Right lung (tissue), 5 donors: ENCODE results near the gene TMEM201. TPM values are rescaled to one million over a fixed set of nuclear protein-coding genes. Genes with fewer than 3 reads are reported as not detected.
A peak's percentile ranks its signal among the peaks of the same experiment; 100 is the strongest.

Experiments
- DNase-seq, 2 donors: peaks; one replicate each; pipeline ENCODE4 v3.0.0-alpha.2; 2013
- polyA plus RNA-seq, 5 donors: library from polyadenylated mRNA; unstranded; fragments of 120-200 nt; gene quantifications; one replicate each; pipeline versions ENCODE4 v1.2.1 to v1.2.3, GENCODE V29; 2013; ENCODE audit warnings: inconsistent platforms in 1 of 5, low replicate concordance in 1 of 5; ENCODE audit not compliant: insufficient read length in 5 of 5, insufficient read depth in 1 of 5

TMEM201 gene
- polyA plus RNA-seq, 5 donors = 10.1 to 21.3 (median 16.6) TPM

DNA sequence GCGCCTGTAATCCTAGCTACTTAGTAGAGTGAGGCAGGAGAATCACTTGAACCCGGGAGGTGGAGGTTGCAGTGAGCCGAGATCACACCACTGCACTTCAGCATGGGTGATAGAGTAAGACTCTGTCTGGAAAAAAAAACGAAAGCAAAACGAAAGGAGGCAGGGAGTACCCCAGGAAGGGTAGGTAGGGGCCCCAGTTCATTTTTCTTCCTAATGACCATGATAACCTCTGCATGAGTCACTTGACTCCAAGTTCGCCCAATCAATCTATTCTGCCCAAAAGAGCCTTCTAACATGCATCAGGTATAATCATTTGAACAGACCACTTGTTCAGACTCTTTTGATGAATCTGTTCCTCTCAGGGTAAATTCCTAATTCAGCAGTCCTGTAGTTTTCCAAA, 13.2 kb upstream of the TMEM201 start:
- no peak for DNase-seq

DNA sequence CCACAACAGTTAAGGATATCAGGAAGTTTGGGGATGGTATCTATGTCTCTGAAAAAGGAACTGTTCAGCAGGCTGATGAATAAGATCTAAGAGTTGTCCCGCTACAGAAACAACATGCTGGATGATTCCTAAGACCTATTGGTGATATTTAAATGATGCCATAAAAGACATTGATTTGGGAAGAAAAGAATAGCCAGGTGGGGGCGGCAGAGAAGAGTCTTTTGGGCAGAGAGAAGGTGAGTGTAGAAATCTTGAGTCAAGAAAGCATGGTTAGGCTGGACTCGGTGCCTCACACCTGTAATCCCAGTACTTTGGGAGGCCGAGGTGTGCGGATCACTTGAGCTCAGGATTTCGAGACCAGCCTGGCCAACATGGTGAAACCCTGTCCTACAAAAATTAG, 11.8 kb upstream of the TMEM201 start:
- DNase-seq = no peak

GRCh38 chr1:9577423-9577822, 11.3 kb upstream of the TMEM201 start:
- no peak for DNase-seq

DNA sequence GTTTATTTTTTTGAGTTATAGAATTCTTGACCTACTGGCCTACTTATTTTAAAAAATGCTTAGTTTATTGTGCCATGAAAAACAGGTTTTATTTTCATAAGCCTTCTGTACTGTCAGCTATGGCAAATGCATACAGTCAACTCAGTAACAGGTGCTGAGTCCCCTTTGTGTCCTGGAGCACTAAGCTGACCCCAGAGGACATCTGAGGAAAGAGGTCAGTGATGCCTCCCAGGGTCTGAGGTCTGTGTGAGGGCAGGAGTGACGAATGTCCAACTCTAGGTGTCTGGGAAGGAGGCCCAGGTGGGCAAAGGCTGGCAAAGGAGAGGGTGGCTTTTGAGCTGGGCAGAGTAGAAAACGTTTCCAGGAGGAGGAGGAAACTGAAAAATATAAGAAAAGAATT, 7.8 kb upstream of the TMEM201 start:
- DNase-seq = no peak

DNA sequence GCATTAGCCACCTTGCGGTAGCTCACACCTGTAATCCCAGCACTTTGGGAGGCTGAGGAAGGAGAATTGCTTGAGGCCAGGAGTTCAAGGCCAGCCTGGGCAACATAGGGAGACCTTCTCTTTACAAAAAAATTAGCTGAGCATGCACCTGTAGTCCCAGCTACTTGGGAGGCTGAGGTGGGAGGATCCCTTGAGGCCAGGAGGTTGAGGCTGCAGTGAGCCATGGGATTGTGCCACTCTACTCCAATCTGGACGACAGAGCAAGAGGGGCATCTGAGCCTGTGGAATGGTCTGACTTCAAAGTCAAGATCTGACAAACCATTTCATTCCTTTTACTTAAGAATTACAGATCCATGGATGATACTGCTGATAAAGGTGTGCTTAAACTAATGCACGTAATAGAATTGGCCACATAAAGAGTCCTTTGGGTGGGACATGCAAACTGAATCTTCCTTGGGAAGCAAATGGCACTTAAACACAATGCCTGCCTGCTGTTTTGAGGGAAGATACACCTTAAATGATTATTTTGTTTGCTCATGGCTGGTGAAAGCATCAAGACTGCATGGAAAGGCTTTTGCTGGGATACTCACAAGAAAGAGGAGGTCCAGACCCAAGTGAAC, 2.5 kb upstream of the TMEM201 start:
- DNase-seq = no peak

GRCh38 chr1:9589144-9589718, 520 bp downstream of the TMEM201 start:
- no peak for DNase-seq

DNA sequence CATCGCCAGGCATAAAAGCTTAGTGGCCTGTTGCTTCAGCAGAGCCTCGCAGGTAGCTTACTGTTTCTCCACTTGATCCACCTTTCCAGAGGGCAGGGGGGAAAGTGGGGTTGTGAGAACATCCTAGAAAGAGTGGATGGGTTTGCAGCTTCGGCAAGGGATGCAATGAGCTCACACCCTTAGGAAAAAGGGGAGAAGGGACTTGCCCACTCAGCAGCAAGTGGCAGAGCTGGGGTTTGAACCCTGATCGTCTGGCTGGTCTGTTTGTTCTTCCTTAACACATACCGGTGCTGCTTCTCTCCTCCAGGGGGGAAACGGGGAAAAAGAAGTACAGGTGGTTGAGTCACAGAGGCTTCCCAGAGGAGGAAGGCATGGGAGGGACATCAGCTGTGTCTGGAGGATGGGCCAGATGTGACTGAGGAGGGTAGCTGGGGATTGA, 1.0 kb downstream of the TMEM201 start:
- no peak for DNase-seq

GRCh38 chr1:9590201-9590600, 1.5 kb downstream of the TMEM201 start:
- no peak for DNase-seq

GRCh38 chr1:9590945-9591668, 2.4 kb downstream of the TMEM201 start:
- DNase-seq = no peak

GRCh38 chr1:9591669-9592509, 3.2 kb downstream of the TMEM201 start:
- no peak for DNase-seq

- DNase-seq = no peak
These were observed 3.9 kb downstream of the TMEM201 start for GRCh38 chr1:9592510-9593075.

DNA sequence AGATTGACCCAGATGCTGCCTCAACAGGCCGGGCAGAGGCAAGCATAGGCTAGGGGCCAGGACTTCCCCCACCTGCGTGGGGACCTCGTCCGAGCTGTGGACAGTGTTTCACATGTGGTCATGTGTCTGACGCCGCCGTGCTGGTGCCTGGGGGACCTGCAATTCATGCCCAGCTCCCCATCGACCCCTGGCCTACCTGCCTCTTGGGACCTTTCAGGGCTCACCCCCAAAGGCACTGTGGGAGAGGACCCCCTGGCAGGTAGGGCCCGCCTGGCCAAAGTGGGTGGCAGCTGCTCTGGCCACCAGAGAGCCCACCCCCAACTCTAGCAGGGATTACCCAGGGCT, 4.4 kb downstream of the TMEM201 start:
- DNase-seq = no peak

- peak; percentile 82 to 87 for DNase-seq
These were observed 5.1 kb downstream of the TMEM201 start for GRCh38 chr1:9593492-9594465.

- no peak for DNase-seq
These were observed 5.9 kb downstream of the TMEM201 start for GRCh38 chr1:9594471-9595155.

GRCh38 chr1:9595156-9595967, 6.7 kb downstream of the TMEM201 start:
- no peak for DNase-seq

DNA sequence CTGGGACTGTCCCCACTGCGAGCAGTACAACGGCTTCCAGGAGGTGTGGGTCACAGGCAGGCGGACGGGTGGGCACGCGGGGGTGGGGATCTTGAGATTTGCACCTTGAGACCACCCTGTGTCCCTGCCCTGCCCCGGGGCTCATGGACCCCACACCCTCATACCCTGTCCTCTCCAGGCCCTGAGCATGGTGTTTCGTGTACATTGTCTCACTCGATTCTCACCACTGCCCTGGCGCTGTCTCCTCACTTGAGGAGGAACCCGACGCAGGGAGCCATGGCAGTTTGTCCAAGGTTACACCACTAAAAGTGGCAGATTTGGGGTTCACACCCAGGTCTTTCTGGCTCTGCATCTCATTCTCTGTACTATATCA, 7.2 kb downstream of the TMEM201 start:
- no peak for DNase-seq

GRCh38 chr1:9596415-9597123, 7.9 kb downstream of the TMEM201 start:
- DNase-seq = peak; percentile 43 to 62
